G401 (cell line): Measurements from ENCODE around the gene FKBP7. TPM values are rescaled to one million over a fixed set of nuclear protein-coding genes. Genes with fewer than 3 reads are reported as not detected.
"Not testable (repeated sequence)": the region's sequence is repeated elsewhere in the genome, so short reads cannot be mapped to it uniquely, and the experiment has no call there.

Experiments used
- DNase-seq: peaks from one replicate; pipeline ENCODE4 v3.0.0-alpha.2; 2015; ENCODE audit warnings: low spot score
- in situ Hi-C: cut with HindIII; loops from 2 replicates; pipeline ENCODE4 v1.10.0; 2016; ENCODE audit warnings: low sequenced_read_pairs, mixed read lengths
- total RNA-seq: library from RNA; depleted of rRNA; stranded (reverse); fragments of >200 nt; shearing (Covaris generic); gene quantifications from 2 replicates; pipeline ENCODE4 v1.2.3, GENCODE V29; 2014

FKBP7 gene
- total RNA-seq, 1 experiment from 2014 or later, result 11.0 TPM

DNA sequence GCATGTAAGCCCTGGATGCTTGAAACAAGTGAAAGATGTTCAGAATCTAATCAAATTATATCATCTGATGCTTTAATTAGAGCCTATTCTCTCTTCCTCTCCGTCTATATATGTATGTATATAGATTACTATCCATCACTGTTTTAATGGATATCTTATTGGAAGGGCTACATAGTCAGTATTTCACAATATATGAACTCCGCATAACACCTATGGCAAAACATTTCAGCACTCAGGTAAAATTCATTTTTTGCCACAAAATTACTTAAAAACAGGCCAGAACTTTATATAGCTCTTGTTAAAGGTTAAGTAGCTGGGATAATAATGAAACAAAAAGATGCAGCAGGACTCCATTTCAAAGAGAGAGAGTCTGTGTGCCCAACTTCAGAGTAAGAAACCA is 26.1 kb downstream of the FKBP7 start:
- in situ Hi-C loops, result no loop called here

DNA sequence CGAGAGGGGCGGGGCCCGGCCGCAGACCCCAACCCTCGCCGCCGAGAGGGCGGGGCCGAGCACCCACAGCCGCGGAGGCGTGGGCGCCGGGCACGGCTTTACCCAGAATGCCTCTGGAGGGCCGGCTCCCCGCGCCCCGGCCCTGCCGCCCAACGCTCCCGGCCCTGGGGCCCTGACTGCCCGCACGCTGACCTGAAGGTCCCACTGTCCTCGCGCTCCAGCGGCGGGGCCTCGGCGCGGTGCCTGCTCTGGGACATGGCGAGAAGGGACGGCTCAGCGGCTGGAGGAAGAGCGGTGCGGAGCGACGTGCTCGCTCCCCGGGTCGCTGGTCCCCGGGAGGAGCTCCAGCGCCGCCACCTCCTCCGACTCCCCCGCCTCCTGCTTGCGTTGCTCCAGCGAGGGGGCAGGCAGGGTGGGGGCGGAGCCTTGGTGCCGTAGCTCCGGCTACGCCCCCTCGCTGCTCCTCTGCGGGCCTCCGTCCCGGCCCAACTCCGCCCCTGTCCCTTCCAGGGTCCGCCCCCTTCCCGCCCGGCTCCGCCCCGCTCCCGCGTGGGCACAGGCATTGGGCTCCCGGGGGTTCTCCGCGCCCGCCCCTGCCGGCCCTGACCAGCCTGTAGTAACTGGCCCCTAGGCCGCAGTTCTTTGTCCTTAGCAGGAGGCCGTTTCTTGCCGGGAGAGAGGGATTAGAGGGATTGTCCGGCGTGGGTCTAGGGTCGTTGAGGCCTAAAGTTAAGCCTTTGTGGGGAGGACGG is 27.4 kb downstream of the FKBP7 start, which contains the start of the genes PJVK and PRKRA:
Gene PJVK, plus strand, starts transcription at position 605 of the 752 bp plus-strand sequence. CDS start 2,032 bp downstream, outside the sequence.
Gene PRKRA, minus strand, starts transcription at position 402 of the 752 bp plus-strand sequence. Its CDS starts 145 bp downstream, at position 257.
- in situ Hi-C loops, result no loop called here
- DNase-seq, result peak; percentile 98

More for the DNA sequence above, 26.1 kb downstream of the FKBP7 start:
- no peak for DNase-seq

DNA sequence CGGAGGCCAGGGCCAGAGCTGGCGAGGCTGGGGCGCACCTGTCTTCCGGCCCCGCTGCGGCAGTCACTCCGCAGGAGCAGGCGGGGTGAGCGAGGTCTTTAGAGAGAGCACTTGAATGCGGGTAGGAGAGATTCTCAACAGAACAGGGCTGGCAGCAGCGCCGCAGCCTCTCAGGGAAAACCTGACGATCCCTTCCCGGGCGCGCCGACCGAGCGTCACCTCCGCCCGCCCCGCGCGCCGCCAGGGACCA is 28.0 kb downstream of the FKBP7 start:
- DNase-seq, result no peak
- in situ Hi-C loops, result no loop called here

DNA sequence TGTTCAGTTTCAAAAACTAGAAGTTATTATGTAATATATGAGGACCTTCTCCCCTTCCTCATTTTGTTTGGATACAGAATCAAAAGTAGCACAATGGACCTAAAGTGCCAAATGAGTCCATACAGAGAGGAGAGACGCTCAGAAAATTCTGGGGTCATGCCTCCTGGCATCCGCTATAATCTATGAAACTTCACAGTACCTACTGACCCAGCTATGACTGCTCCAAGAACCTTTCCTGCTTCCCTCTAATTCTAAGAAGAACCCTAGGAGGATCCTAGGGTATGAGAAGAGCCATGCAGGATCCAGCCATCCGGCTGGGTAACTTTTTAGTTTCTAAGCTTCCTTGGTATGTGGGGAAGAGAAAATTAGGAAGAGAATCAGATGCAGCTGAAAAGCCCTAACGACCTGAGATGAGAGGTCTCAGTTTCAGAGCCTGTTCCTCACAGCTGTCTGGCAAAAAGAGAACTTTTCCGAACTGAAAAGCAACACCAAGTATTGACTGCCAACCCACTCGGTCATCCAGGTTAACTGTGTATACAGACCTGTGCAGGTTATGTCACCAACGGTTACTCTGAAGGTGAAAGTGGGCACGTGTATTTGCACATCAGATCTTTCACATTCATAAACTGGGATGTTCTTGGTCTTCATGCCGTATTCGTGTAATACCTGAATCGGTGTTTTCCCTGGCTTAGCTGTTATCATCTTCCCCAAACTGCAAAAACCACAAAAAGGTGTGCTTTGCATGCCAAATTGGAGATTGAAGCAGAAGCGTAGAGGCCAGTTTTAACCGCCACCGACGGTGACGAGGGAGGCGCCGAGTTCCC is 28.5 kb downstream of the FKBP7 start:
- in situ Hi-C loops, result no loop called here
- no peak for DNase-seq

DNA sequence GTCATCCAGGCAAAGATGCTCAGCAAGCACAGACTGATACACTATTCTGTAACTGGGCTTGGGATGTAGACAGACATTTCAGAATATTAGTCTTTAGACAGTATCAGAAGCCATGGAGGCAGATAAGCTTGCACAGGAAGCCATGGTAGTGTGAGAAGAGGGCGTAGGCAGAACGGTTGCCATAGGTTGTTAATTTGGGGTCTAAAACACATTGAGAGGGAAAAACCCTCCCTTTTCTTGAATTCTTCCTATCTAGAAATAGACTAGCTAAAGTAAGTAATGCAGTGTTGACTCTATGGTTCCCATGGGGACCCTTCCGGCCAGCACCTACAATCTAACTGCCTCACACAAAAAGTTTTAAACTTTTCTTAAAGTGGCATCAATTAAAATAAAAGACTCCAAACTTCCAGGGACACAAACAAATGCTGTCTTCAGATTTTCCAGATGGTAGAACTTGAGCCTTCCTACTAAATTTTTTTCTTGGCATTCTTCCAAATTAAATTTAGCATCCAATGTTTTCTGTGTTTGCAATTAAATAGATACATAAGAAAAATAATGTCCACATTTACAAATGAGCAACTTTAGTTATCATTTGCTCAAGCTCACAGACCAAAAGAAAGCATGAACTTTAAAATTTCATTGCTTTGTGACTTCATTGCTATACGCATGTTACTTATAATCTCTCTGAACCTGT is 29.3 kb downstream of the FKBP7 start:
- in situ Hi-C loops, result no loop called here
- no peak for DNase-seq

DNA sequence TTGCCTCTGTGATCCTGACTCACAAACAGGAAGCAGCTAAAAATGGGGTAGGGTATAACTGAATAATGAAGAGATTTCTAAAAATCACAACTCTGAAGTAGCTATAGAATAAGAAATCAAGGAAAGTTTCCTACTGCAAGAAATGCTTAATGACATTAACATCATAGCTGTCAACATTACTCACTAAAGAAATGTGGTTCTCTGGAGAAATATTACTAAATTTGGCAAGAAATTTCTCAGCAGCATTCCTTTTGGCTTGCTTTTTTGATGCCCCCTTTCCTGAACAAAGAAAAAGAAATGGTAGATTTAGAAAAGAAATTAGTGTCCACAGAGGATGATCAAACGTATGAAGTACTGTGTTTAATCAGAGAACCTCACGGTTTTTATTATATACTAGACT is 37.0 kb downstream of the FKBP7 start:
- no peak for DNase-seq
- in situ Hi-C loops, result no loop called here

DNA sequence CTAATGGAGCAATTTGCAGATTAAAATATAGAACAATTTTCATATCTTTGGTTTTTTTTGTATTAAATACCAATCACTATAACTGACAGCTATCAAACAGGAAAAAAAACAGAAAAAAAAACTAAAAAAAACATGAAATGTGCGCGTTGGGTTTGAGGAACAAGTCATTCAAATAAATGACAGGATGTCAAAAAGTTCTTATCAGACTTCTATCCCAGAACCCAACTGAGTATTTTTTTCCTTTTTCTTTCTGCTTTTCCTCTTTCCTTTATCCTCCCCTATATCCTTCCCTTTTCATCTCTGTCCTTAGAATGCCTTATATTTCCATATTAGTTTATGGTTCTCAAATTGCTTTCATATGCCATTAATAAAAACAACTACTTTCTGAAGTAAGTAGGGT is 41.7 kb downstream of the FKBP7 start:
- no peak for DNase-seq
- in situ Hi-C loops, result no loop called here

DNA sequence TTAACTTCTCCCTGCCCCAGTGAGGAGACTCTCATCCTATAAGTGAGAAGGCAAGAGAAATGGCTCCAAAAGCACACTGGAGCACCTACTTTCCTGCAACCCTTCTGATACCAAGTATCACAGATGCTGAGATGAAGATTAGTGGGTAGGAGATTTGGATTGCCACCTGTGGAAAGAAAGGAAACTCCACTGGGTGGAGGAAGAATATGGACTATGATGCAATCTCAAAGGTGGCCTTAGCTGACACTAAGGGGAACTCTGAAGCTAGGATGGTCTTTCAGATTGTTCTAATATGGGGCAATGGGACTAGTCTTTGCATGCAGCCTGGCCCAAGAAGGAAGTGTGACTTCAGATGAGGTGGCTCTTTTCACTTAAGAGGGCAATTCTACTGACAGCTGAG is 49.1 kb downstream of the FKBP7 start:
- DNase-seq, result no peak
- in situ Hi-C loops, result no loop called here

DNA sequence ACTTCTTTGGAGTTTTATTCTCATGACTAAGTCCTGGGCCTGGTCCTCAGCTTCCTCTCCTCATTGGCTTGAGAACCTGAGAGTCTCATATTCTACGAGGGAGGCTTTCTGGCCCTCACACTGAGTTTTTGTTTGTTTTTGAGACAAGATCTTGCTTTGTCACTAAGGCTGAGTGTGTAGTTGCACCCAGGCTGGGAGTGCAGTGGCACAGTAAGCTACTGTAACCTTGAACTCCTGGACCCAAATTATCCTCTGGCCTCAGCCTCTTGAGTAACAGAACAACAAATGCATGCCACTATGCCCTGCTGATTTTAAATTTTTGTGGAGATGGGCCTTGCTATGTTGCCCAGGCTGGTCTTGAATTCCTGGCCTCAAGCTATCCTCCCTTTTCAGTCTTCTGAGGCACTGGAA is 50.0 kb downstream of the FKBP7 start:
- no peak for DNase-seq
- in situ Hi-C loops, result no loop called here

DNA sequence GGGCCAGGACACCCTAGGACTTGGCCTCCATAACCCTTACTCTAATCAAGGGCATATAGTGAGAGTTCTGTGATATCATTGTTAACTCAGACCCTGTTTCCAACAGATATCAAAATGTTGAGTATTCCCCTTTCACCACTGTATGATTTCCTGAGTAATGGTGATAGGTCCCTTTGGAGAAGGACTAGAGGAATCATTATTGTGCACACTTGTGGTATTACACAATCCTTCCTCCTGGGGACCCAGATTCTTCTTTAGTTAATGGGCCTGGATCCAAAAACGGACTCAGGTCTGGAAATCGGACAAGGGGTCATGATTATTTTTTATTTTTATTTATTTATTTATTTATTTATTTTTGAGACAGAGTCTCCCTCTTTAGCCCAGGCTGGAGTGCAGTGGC is 50.9 kb downstream of the FKBP7 start:
- in situ Hi-C loops, result no loop called here
- DNase-seq, result no peak

DNA sequence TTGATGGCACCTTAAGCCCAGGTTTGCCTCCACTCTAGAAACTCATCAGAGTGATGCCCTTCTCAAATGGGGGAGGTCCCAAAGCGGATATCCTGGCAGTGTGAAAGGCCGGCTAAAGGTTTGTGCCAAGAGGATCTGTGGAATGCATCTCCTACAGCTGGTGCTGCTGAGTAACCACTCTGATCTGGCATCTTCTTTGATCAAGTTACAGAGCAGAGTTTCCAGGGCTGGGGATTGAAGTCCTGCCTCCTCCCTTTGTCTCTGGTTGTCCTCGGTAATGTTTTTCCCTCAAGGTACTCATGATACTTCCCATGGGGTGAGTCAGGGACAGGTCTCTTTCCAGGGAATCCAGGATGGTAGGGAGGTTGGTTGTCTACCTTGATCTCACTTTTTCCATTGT is 52.0 kb downstream of the FKBP7 start:
- in situ Hi-C loops, result no loop called here
- no peak for DNase-seq

DNA sequence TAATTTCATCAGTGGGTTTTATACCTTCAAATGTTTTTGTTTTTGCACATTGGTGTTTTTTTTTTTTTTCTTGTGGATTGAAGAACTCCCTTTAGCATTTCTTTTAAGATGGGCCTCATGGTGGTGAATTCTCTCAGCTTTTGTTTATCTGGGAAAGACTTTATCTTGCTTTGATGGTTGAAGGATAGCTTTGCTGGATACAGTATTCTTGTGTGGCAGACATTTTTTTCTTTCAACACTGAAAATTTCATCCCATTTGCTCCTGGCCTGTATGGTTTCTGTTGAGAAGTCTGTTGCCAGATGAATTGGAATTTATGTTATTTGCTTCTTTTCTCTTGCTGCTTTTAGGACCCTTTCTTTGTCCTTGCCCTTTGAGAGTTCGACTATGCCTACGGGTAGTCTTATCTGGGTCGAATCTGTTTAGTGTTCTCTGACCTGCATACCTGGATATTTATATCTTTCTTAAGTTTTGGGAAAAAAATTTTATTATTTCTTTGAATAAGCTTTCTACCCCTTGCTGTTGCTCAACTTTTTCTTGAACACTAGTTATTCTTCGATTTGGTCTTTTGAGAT is 53.1 kb downstream of the FKBP7 start:
- in situ Hi-C loops, result no loop called here
- no peak for DNase-seq

DNA sequence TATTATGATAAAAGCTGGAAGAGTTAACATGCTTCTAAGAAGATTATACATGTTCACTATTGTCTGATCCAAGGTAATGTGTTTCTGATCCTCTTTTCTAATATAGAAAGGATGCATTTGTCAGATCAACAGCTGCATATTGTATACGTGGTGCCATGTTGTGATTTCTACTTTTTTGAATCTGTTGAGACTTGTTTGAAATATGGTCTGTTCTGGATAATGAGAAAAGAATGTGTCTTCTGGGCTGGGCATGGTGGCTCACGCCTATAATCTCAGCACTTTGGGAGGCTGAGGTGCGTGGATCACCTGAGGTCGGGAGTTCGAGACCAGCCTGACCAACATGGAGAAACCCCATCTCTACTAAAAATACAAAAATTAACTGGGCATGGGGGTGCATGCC is 54.7 kb downstream of the FKBP7 start:
- DNase-seq, in situ Hi-C loops: not testable (repeated sequence)

DNA sequence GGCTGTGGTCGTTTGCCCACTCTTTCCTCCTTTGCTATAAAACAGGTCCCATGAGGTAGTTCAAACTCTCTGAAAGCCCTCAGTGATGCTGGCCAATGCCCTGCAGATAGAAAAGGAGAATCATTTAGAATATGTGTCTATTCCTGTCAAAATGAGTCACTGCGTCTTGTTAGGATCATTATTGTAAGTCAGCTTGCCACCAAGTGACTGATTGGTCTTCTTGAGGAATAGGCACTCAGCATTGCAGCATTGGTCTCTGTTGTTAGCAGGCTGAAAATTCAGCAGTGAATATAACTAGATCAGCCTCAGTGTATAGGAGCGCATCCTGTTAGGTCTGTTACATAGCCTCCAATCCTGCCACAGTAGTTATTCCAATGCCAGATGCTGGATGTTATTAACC is 56.3 kb downstream of the FKBP7 start:
- DNase-seq, result no peak
- in situ Hi-C loops, result no loop called here

DNA sequence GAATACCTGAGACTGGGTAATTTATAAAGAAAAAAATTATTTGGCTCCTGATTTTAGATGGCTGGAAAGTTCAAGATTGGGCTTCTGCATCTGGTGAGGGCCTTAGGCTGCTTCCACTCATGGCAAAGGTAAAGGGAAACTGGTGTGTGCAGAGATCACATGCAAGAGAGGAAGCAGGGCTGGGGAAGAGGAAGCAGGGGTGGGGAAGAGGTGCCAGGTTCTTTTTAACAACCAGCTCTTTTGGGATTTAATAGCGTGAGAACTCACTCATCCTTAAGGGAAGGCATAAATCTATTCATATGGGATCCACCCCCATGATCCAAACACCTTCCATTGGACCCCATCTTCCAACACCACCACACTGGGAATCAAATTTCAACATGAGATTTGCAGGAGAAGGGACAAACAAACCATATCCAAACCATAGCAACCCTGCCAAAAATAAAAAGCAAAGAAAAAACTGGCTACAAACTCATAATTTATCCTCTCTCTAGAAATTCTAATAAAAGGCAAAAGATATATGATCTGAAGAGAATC is 57.9 kb downstream of the FKBP7 start:
- no peak for DNase-seq
- in situ Hi-C loops, result no loop called here

DNA sequence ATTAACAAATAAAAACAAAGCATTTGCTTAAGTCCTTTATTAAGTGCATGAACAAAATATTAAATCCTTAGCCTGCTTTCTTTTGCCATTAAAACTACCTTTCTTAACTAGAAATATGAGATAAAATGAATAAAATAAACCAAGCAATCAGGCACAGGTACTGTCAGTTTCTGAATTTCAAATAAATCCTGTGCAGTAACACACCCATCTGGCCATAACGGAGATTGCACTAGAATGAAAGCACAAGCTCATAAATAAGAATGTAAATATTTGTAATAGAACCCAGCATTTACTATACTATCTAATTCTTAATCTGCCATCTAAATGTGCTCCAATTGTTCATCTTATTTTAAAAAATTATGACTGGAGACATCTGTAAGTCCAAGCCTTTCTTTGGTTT is 59.3 kb downstream of the FKBP7 start:
- in situ Hi-C loops, result no loop called here
- peak; percentile 25 for DNase-seq

DNA sequence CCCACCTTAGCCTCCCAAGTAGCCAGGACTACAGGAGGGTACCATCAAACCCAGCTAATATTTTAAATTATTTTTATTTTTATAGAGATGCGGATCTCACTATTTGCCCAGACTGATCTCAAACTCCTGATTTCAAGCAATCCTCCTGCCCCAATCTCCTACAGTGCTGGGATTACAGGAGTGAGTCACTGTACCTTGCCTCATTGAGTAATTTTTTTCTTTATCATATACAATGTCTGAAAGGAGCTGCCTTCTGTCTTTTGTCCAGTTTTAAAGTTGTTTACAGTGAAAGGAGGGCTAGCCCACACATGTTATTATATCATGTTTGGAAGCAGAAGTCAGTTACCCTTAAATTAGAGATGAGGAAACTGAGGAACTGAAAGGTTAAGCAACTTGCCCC is 60.0 kb downstream of the FKBP7 start:
- no peak for DNase-seq
- in situ Hi-C loops, result no loop called here

DNA sequence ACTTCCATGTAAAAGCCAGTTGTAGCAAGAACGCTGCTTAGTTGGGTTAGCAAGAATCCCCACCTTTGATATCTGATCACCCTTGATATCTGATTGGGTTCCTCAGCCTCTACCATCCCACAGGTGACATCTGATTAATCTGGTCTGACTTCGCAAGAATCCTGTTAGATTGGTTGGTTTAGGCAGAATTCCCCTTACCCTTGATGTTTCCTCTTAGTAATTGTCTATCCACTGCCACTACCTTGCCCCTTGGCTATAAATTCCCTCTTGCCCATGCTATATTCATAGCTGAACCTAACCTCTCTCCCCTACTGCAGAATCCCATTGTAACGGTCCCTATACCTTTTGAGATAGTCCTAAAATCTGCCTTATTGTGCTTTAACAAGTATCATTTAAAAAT is 60.5 kb downstream of the FKBP7 start:
- in situ Hi-C loops, result no loop called here

DNA sequence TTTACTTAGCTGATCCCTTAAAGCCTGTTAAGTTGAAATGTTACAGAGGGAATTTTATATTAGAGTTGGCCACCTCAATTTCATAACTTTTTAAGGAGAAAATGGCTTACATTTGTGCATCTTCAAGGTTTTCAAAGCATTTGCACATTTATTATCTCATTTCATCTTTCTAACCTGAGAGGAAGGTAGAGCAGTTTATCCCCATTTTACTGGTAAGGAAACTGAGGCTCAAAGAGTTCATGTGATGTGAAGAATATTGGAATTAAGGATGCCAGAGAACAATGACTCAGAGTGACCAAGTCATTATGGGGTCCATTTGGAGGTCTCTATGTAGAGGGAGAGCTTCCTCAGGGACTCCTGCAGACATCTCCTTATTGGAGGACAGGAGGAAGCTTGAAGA is 62.4 kb downstream of the FKBP7 start:
- in situ Hi-C loops, result no loop called here
- DNase-seq, result no peak

More for the DNA sequence above, 60.5 kb downstream of the FKBP7 start:
- DNase-seq, result no peak
